Measurements from ENCODE around the gene TNFSF13B.

DNA sequence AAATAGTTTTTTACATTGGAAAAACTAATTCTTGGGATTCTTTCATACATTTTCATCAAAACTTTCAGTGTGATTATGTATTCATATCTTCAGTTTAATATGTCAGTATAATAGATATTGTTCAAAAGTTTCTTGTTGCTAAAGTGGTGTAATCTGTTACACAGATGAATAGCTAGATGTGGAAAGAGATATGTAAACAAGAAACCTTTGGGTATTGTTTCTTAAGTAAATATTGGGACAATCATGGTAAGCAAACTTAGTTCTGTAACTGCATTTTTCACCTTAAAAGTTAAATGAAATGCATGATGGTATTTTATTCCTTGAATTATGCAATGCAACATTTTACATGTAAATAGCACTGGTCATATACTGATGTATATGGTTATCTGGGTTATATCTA lies 39.1 kb upstream of the TNFSF13B start:
- TF ChIP-seq, protein P1, sequence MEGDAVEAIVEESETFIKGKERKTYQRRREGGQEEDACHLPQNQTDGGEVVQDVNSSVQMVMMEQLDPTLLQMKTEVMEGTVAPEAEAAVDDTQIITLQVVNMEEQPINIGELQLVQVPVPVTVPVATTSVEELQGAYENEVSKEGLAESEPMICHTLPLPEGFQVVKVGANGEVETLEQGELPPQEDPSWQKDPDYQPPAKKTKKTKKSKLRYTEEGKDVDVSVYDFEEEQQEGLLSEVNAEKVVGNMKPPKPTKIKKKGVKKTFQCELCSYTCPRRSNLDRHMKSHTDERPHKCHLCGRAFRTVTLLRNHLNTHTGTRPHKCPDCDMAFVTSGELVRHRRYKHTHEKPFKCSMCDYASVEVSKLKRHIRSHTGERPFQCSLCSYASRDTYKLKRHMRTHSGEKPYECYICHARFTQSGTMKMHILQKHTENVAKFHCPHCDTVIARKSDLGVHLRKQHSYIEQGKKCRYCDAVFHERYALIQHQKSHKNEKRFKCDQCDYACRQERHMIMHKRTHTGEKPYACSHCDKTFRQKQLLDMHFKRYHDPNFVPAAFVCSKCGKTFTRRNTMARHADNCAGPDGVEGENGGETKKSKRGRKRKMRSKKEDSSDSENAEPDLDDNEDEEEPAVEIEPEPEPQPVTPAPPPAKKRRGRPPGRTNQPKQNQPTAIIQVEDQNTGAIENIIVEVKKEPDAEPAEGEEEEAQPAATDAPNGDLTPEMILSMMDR (IDR thresholded peaks at IDR 0.05): no peak
- TF ChIP-seq POLR2A (IDR thresholded peaks at IDR 0.05): no peak
